Thyroid gland (tissue), 4 donors: ENCODE measurements around the gene PTPN21. TPM values are rescaled to one million over a fixed set of nuclear protein-coding genes. Genes with fewer than 3 reads are reported as not detected.

Experiments used
- DNase-seq, 2 donors: peaks; one replicate each; pipeline ENCODE4 v3.0.0-alpha.2; 2019
- H3K27ac ChIP-seq, 3 donors: fragments of 200-600 bp; sonication (generic); 1 replicate in 2 of 3; 2 replicates in 1 of 3; pipeline ENCODE4 v1.5.1; 2016 to 2019; ENCODE audit warnings: mild to moderate bottlenecking in 1 of 3, moderate library complexity in 1 of 3
- H3K27me3 ChIP-seq: fragments of 200-600 bp; sonication (generic); one replicate; pipeline ENCODE4 v1.5.1; 2019
- H3K36me3 ChIP-seq, 2 donors: fragments of 200-600 bp; sonication (generic); one replicate each; pipeline ENCODE4 v1.5.1; 2016 to 2019
- H3K4me1 ChIP-seq, 2 donors: fragments of 200-600 bp; sonication (generic); one replicate each; pipeline ENCODE4 v1.5.1; 2017 to 2019
- H3K4me3 ChIP-seq, 3 donors: fragments of 200-600 bp; sonication (generic); replicated peaks in 1 of 3; 1 replicate in 2 of 3; 2 replicates in 1 of 3; pipeline ENCODE4 v1.5.1; 2016; ENCODE audit warnings: mild to moderate bottlenecking in 1 of 3
- H3K9me3 ChIP-seq: fragments of 200-600 bp; sonication (generic); one replicate; pipeline ENCODE4 v1.5.1; 2017
- CTCF ChIP-seq, 6 experiments: fragments of 200-600 bp in 3 of 6; fragments of 450-650 bp in 3 of 6; sonication (generic) in 3 of 6; IDR thresholded peaks; one replicate each; pipeline ENCODE4 v1.5.1; 2016 to 2019; ENCODE audit warnings: antibody characterized with exemption in 6 of 6, mild to moderate bottlenecking in 2 of 6, inconsistent platforms in 1 of 6, moderate library complexity in 1 of 6
- POLR2A ChIP-seq, 2 donors: fragments of 450-650 bp; IDR thresholded peaks; one replicate each; pipeline ENCODE4 v1.6.1; 2017; ENCODE audit warnings: antibody characterized with exemption in 2 of 2, mild to moderate bottlenecking in 2 of 2, moderate library complexity in 1 of 2
- WGBS, 2 donors: methylation state at CpG; one replicate each; pipeline ENCODE4 v1.1.5; 2017; 5-methylcytosine and 5-hydroxymethylcytosine counted together
- intact Hi-C: fragments of 100-400 bp; cut with DNase I; formaldehyde crosslinking; loops from one replicate; pipeline ENCODE4 v1.15.1; 2023
- small RNA-seq: library from RNA; depleted of rRNA; stranded (forward); fragments of <200 nt; gene quantifications from one replicate; pipeline ENCODE3, GENCODE V24; 2016
- total RNA-seq, 4 donors: library from RNA; depleted of rRNA; stranded (reverse); fragments of >200 nt; gene quantifications; one replicate each; pipeline ENCODE4 v1.2.3, GENCODE V29; 2016

Gene PTPN21
- total RNA-seq, 4 donors from 2014 or later, result 32.2 to 40.0 (median 36.1) TPM

GRCh38 chr14:88420187-88420586 is 134.6 kb downstream of the PTPN21 start:
- intact Hi-C loops, result no loop called here
- H3K36me3 ChIP-seq, result peaks cover 13 to 14% of the 10 kb centered on the region in 2 donors
- no peaks in the 10 kb centered on the region for H3K9me3 ChIP-seq
- H3K4me1 ChIP-seq, result no peaks in the 10 kb centered on the region
- WGBS, 2 donors, result 97% methylated on average over 3 of the region's 3 CpGs
- no peak overlapping the region for H3K27ac ChIP-seq
- no peaks in the 10 kb centered on the region for H3K27me3 ChIP-seq
- no peak overlapping the region for H3K4me3 ChIP-seq
- TF ChIP-seq CTCF (IDR thresholded peaks at IDR 0.05) (no peak), POLR2A (IDR thresholded peaks at IDR 0.05) (no peak)
- DNase-seq, result no peak

GRCh38 chr14:88417594-88417993 is 137.2 kb downstream of the PTPN21 start:
- H3K36me3 ChIP-seq, result peaks cover 13 to 14% of the 10 kb centered on the region in 2 donors
- TF ChIP-seq POLR2A (IDR thresholded peaks at IDR 0.05) (no peak), CTCF (IDR thresholded peaks at IDR 0.05) (no peak)
- no peak for DNase-seq
- H3K27me3 ChIP-seq, result no peaks in the 10 kb centered on the region
- no peak overlapping the region for H3K27ac ChIP-seq
- H3K4me3 ChIP-seq, result no peak overlapping the region
- intact Hi-C loops, result no loop called here
- H3K9me3 ChIP-seq, result no peaks in the 10 kb centered on the region
- no peaks in the 10 kb centered on the region for H3K4me1 ChIP-seq

Small RNA genes lying within 50 kb of the gene (small RNA-seq; reads per million reads assigned to genes)
- not detected for gene RNU4-22P

Other genes starting within 250 kb of the PTPN21 start
- under 1 TPM in 2 of 4 donors, not detected in 2; 0.10 to 0.38 TPM for gene KCNK10, start 231.7 kb downstream of the PTPN21 start, total RNA-seq
- 10 to 100 TPM; 51.0 to 57.6 (median 52.2) TPM for gene SPATA7, start 169.3 kb downstream of the PTPN21 start, total RNA-seq
- 100 to 1,000 TPM in 2 of 4 donors, 10 to 100 TPM in 2; 88.5 to 112 (median 104) TPM for gene ZC3H14, start 8.0 kb upstream of the PTPN21 start, total RNA-seq
- 10 to 100 TPM in 1 of 4 donors, 1 to 10 TPM in 3; 3.8 to 15.8 (median 7.3) TPM for gene EML5, start 237.9 kb upstream of the PTPN21 start, total RNA-seq